DOHH2 (cell line): ENCODE data around the gene TRPC4AP.

Experiments
- H3F3A ChIP-seq: fragments of 200-600 bp; sonication (generic), shearing (Covaris generic); 2 replicates; pipeline ENCODE4 v1.6.0; 2016; ENCODE audit warnings: antibody characterized with exemption, mild to moderate bottlenecking; ENCODE audit not compliant: control insufficient read depth, insufficient read depth
- H3K27ac ChIP-seq: fragments of 200-600 bp; sonication (generic); 2 replicates; pipeline ENCODE4 v1.5.1; 2014; ENCODE audit warnings: low read depth, mild to moderate bottlenecking, low read length, moderate library complexity
- H3K27me3 ChIP-seq: fragments of 200-600 bp; sonication (generic); 2 replicates; pipeline ENCODE4 v1.6.1; 2014; ENCODE audit warnings: mild to moderate bottlenecking, low read length, mixed read lengths; ENCODE audit not compliant: control insufficient read depth
- H3K36me3 ChIP-seq: fragments of 200-600 bp; sonication (generic); 2 replicates; pipeline ENCODE4 v1.6.1; 2014; ENCODE audit warnings: mild to moderate bottlenecking, low read length, moderate library complexity, mixed read lengths; ENCODE audit not compliant: control insufficient read depth
- H3K4me1 ChIP-seq: fragments of 200-600 bp; sonication (generic); 2 replicates; pipeline ENCODE4 v1.6.1; 2014; ENCODE audit warnings: mild to moderate bottlenecking, low read length, mixed read lengths; ENCODE audit not compliant: control insufficient read depth
- H3K4me2 ChIP-seq: fragments of 200-600 bp; sonication (generic); 2 replicates; pipeline ENCODE4 v1.6.0; 2014; ENCODE audit warnings: mild to moderate bottlenecking, low read length, moderate library complexity
- H3K4me3 ChIP-seq: fragments of 200-600 bp; sonication (generic); 2 replicates; pipeline ENCODE4 v1.5.1; 2014; ENCODE audit warnings: mild to moderate bottlenecking, low read length, mixed read lengths
- H3K79me2 ChIP-seq: fragments of 200-600 bp; sonication (generic); 2 replicates; pipeline ENCODE4 v1.6.1; 2014; ENCODE audit warnings: mild to moderate bottlenecking, low read length, mixed read lengths; ENCODE audit not compliant: control insufficient read depth
- H3K9me2 ChIP-seq: fragments of 200-600 bp; sonication (generic); replicated peaks from 2 replicates; pipeline ENCODE4 v1.6.1; 2014; ENCODE audit warnings: mild to moderate bottlenecking, low read length, mixed read lengths; ENCODE audit not compliant: control insufficient read depth
- H3K9me3 ChIP-seq: fragments of 200-600 bp; sonication (generic); 2 replicates; pipeline ENCODE4 v1.6.1; 2014; ENCODE audit warnings: antibody characterized with exemption, low read length, mixed read lengths; ENCODE audit not compliant: control insufficient read depth, insufficient read depth
- H4K20me1 ChIP-seq: fragments of 200-600 bp; sonication (generic); 2 replicates; pipeline ENCODE4 v1.6.0; 2014; ENCODE audit warnings: low read depth, mild to moderate bottlenecking, antibody characterized with exemption, low read length, moderate library complexity; ENCODE audit not compliant: control insufficient read depth, insufficient read depth
- CTCF ChIP-seq: fragments of 200-600 bp; sonication (generic); IDR thresholded peaks from one replicate; pipeline ENCODE4 v1.5.1; 2014; ENCODE audit warnings: antibody characterized with exemption, mild to moderate bottlenecking, low read depth, low read length; ENCODE audit not compliant: poor library complexity, severe bottlenecking
- EZH2phosphoT487 ChIP-seq: fragments of 200-600 bp; sonication (generic); IDR thresholded peaks from 2 replicates; pipeline ENCODE4 v1.6.1; 2017; ENCODE audit warnings: borderline replicate concordance, mild to moderate bottlenecking, antibody characterized with exemption, low read length, moderate library complexity, mixed read lengths

Gene TRPC4AP

GRCh38 chr20:34989118-34989517 lies 103.5 kb downstream of the TRPC4AP start:
- H3K36me3 ChIP-seq, result no peaks in the 10 kb centered on the region
- H3K79me2 ChIP-seq, result no peaks in the 10 kb centered on the region
- no peak overlapping the region for H3K4me2 ChIP-seq
- no peaks in the 10 kb centered on the region for H3K4me1 ChIP-seq
- no peaks in the 10 kb centered on the region for H3K9me2 ChIP-seq
- H3K4me3 ChIP-seq, result no peak overlapping the region
- peaks cover 3% of the 10 kb centered on the region; the same call in 1 of the 2 replicates for H4K20me1 ChIP-seq
- H3K27me3 ChIP-seq, result peaks cover under 1% of the 10 kb centered on the region; the same call in 1 of the 2 replicates
- H3F3A ChIP-seq, result no peaks in the 10 kb centered on the region
- no peak for TF ChIP-seq CTCF
- no peak for TF ChIP-seq EZH2phosphoT487
- H3K27ac ChIP-seq, result no peak overlapping the region
- no peaks in the 10 kb centered on the region for H3K9me3 ChIP-seq

GRCh38 chr20:34988191-34988540 lies 104.4 kb downstream of the TRPC4AP start:
- H3K4me1 ChIP-seq, result no peaks in the 10 kb centered on the region
- peaks cover 9% of the 10 kb centered on the region for H3K27me3 ChIP-seq
- no peak overlapping the region for H3K27ac ChIP-seq
- no peaks in the 10 kb centered on the region for H3K9me2 ChIP-seq
- H3K79me2 ChIP-seq, result no peaks in the 10 kb centered on the region
- no peak for TF ChIP-seq CTCF
- no peak overlapping the region for H3K4me2 ChIP-seq
- H4K20me1 ChIP-seq, result peaks cover 3% of the 10 kb centered on the region; the same call in 1 of the 2 replicates
- H3K36me3 ChIP-seq, result no peaks in the 10 kb centered on the region
- H3K4me3 ChIP-seq, result no peak overlapping the region
- no peaks in the 10 kb centered on the region for H3F3A ChIP-seq
- no peaks in the 10 kb centered on the region for H3K9me3 ChIP-seq

- Histone ChIP-seq H3K9me3 (no peaks in the 10 kb centered on the region), H3K4me1 (no peaks in the 10 kb centered on the region), H3K4me3 (no peak overlapping the region), H3F3A (no peaks in the 10 kb centered on the region), H3K27ac (no peak overlapping the region), H3K9me2 (no peaks in the 10 kb centered on the region), H3K79me2 (no peaks in the 10 kb centered on the region), H4K20me1 (peaks cover 3% of the 10 kb centered on the region; the same call in 1 of the 2 replicates), H3K4me2 (no peak overlapping the region), H3K27me3 (peaks cover 9% of the 10 kb centered on the region), H3K36me3 (no peaks in the 10 kb centered on the region)
- TF ChIP-seq EZH2phosphoT487 (no peak), CTCF (no peak)
Observed at GRCh38 chr20:34987288-34988190, 105.1 kb downstream of the TRPC4AP start.
